GM12891 (cell line): ENCODE data around the gene NRIP2.

Source experiments
- POLR2A ChIP-seq: IDR thresholded peaks from 2 replicates; pipeline ENCODE4 v1.6.1; 2011; ENCODE audit warnings: low read depth, low read length, control low read depth
- SPI1 ChIP-seq: IDR thresholded peaks from 2 replicates; pipeline ENCODE4 v1.6.1; 2011; ENCODE audit warnings: low read depth, low read length, control low read depth

GRCh38 chr12:2841056-2841650, 6.3 kb upstream of the NRIP2 start:
- TF ChIP-seq SPI1 (no peak), POLR2A (no peak)
